ENCODE results near the gene VAT1.

GRCh38 chr17:43062984-43063638 lies 40.9 kb upstream of the VAT1 start:
- TF ChIP-seq, protein P1, sequence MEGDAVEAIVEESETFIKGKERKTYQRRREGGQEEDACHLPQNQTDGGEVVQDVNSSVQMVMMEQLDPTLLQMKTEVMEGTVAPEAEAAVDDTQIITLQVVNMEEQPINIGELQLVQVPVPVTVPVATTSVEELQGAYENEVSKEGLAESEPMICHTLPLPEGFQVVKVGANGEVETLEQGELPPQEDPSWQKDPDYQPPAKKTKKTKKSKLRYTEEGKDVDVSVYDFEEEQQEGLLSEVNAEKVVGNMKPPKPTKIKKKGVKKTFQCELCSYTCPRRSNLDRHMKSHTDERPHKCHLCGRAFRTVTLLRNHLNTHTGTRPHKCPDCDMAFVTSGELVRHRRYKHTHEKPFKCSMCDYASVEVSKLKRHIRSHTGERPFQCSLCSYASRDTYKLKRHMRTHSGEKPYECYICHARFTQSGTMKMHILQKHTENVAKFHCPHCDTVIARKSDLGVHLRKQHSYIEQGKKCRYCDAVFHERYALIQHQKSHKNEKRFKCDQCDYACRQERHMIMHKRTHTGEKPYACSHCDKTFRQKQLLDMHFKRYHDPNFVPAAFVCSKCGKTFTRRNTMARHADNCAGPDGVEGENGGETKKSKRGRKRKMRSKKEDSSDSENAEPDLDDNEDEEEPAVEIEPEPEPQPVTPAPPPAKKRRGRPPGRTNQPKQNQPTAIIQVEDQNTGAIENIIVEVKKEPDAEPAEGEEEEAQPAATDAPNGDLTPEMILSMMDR (conservative IDR thresholded peaks at IDR 0.05 in 1 of 2, IDR thresholded peaks at IDR 0.05 in 1 of 2; ENCODE audit: low read depth in 1 of 2, low read length in 2 of 2), result no peak
- TF ChIP-seq EZH2 (IDR thresholded peaks at IDR 0.05; ENCODE audit: low read length, missing control alignments), result no peak
